ENCODE results near the gene ARL2BP.

- TF ChIP-seq CTCF (optimal IDR thresholded peaks at IDR 0.05 in 1 of 3, IDR thresholded peaks at IDR 0.05 in 1 of 3, conservative IDR thresholded peaks at IDR 0.05 in 1 of 3; ENCODE audit: extremely low read depth in 1 of 3, insufficient read depth in 2 of 3, low read length in 3 of 3) = no peak
- no peak for TF ChIP-seq EZH2 (IDR thresholded peaks at IDR 0.05; ENCODE audit: low read length)
Measured at GRCh38 chr16:57264950-57265371, 19.9 kb downstream of the ARL2BP start.

Data from keratinocyte (primary cell).